AG10803 (cell line): Measurements from ENCODE around the gene RAB11B.
"Not testable (repeated sequence)": the region's sequence is repeated elsewhere in the genome, so short reads cannot be mapped to it uniquely, and the experiment has no call there.

Experiments used
- DNase-seq: peaks from one replicate; pipeline ENCODE4 v3.0.0; 2010; ENCODE audit warnings: low read depth
- H3K4me3 ChIP-seq: 2 replicates; pipeline ENCODE4 v1.5.1; 2011; ENCODE audit warnings: mild to moderate bottlenecking, low read length, control low read depth
- TF ChIP-seq, protein P1 (sequence below): conservative IDR thresholded peaks from 2 replicates; pipeline ENCODE4 v1.5.1; 2011; ENCODE audit warnings: mild to moderate bottlenecking, low read length, control low read depth, inconsistent platforms

The RAB11B gene

DNA sequence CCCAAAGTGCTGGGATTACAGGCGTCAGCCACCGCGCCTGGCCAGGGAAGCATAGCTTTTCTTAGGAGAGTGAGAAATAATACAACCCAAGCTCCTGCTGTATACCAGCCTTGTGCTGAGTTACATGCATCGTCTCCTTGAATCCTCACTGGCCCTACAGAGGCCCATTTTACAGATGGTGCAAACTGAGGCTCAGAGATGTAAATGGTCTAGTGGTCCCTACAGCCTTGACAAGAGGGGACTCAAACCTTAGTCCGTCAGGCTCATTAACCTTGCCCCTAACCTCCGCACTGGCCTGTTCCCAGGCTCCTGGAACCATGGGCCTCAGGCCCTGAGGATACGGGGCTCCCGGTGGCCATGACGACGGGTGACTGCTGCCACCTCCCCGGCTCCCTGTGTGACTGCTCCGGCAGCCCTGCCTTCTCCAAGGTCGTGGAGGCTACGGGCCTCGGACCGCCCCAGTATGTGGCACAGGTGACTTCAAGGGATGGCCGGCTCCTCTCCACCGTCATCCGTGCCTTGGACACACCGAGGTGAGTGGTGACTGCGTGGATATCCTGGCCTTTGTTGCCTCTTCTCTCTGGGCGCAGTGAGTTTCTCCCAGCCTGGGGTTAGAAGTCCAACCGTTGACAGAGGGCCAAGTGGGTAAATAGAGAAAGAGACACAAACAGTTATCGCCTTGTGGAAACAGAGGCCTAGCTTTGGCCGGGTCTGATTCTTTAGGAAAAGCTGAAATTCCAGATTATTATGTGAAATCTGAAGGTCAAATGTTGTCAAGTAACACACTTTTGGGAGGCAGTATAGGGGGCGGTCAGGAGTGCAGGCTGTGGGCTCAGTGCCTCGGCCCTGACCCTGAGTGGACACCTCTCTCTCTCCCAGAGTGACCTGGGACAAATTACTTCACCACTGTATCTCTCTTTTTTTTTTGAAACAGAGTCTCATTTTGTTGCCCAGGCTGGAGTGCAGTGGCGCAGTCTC, 31.6 kb downstream of the RAB11B start:
- TF ChIP-seq, protein P1, sequence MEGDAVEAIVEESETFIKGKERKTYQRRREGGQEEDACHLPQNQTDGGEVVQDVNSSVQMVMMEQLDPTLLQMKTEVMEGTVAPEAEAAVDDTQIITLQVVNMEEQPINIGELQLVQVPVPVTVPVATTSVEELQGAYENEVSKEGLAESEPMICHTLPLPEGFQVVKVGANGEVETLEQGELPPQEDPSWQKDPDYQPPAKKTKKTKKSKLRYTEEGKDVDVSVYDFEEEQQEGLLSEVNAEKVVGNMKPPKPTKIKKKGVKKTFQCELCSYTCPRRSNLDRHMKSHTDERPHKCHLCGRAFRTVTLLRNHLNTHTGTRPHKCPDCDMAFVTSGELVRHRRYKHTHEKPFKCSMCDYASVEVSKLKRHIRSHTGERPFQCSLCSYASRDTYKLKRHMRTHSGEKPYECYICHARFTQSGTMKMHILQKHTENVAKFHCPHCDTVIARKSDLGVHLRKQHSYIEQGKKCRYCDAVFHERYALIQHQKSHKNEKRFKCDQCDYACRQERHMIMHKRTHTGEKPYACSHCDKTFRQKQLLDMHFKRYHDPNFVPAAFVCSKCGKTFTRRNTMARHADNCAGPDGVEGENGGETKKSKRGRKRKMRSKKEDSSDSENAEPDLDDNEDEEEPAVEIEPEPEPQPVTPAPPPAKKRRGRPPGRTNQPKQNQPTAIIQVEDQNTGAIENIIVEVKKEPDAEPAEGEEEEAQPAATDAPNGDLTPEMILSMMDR: no peak
- no peak for DNase-seq
- H3K4me3 ChIP-seq: no peak overlapping the region

DNA sequence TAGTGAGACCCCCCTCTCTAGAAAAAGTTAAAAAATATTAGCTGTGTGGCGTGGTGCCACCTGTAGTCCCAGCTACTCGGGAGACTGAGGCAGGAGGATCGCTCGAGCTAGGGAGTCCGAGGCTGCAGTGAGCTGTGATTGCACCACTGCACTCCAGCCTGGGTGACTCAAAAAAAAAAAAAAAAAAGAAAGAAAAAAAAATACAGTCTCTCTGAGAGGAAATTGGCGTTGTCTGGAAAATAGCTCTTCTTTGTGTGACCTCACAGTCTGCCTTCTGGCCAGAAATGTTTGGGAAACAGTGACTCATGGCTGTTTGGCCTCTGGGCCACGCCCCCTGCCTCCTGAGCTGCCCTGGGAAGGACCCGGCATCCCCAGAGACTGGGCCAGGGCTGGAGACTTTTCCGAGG, 33.7 kb downstream of the RAB11B start:
- H3K4me3 ChIP-seq: no peak overlapping the region
- peak; percentile 98 for DNase-seq
- TF ChIP-seq, protein P1: no peak

DNA sequence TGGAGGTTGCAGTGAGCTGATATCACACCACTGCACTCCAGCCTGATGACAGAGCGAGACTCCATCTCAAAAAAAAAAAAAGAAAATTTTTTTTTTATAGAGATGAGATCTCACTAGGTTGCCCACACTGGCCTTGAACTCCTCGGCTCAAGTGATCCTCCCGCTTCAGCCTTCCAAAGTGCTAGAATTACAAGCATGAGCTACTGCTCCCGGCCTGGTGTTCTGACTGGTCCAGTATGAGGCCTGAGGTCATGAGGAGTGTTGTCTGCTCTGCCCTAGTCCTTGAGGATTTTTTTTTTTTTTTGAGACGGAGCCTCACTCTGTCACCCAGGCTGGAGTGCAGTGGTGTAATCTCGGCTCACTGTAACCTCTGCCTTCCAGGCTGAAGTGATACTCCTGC, 35.2 kb downstream of the RAB11B start:
- not testable (repeated sequence) for DNase-seq, H3K4me3 ChIP-seq

DNA sequence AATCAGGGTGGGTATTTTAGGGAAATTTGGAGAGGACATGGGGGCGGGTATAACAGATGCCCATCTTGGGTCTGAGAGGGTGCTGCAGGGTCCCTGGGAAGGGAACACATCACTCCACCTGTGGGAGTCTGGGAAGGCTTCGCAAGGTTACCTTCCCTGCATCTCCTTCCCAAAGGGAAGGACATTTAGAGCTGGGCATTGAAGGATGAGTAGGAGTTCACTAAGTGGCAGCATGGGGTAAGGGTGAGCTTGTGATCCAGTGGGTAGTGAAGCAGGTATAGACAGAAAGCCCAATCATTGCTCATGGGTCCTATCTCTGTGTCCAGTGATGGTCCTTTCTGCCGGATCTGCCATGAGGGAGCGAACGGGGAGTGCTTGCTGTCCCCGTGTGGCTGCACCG, 36.1 kb downstream of the RAB11B start:
- TF ChIP-seq, protein P1: no peak

DNA sequence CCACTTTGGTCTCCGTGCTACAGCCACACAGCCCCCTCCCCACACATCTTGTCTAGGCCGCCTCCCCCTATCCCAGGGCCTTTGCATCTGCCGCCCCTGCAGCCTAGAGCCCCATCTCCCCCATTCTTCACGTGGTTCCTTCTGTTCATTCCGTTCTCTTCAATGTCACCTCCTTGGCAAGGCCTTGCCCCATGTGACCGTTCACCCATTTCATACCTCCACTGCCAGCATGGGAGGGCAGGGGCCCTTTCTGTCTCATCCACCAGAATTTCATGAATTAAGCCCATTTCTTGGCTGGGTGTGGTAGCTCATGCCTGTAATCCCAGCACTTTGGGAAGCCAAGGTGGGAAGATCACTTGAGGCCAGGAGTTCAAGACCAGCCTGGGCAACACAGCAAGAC, 38.9 kb downstream of the RAB11B start:
- TF ChIP-seq, protein P1: no peak
- DNase-seq: no peak
- H3K4me3 ChIP-seq: no peak overlapping the region

More for the DNA sequence above, 36.1 kb downstream of the RAB11B start:
- H3K4me3 ChIP-seq: no peak overlapping the region
- no peak for DNase-seq

DNA sequence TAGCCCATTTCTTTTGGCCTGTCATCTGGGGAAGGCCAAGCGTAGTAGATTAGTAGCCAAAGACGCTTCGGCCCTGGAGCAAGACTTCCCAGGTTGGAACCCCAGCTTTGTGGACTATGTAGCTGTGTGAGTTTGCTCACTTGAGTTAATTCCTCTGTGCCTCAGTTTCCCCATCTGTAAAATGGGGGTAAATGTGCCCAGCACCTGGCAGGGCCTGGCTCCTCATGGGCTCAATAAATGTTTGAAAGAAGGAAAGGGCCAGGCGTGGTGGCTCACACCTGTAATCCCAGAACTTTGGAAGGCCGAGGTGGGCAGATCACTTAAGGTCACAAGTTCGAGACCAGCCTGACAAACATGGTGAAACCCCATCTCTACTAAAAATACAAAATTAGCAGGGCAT, 39.7 kb downstream of the RAB11B start:
- DNase-seq: no peak
- TF ChIP-seq, protein P1: no peak
- no peak overlapping the region for H3K4me3 ChIP-seq

DNA sequence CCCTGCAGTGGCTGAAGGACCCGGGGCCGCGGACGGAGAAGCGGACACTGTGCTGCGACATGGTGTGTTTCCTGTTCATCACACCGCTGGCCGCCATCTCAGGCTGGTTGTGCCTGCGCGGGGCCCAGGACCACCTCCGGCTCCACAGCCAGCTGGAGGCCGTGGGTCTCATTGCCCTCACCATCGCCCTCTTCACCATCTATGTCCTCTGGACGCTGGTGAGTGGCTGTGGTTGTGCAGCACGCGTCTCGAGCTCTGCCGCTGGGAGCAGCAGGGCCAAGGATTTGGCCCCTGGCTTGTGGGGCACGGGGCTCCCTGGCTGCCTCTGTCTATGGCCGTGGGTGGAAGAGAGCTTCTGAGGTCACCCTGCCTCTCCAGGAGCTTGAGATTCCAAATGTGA, 40.5 kb downstream of the RAB11B start:
- no peak for DNase-seq
- TF ChIP-seq, protein P1: no peak
- H3K4me3 ChIP-seq: no peak overlapping the region
